Activated T-helper 1 cell treated with anti-CD3 and anti-CD28 coated beads, Interleukin-12 subunit alpha, Interleukin-12 subunit beta, Interleukin-2, Interleukin-4 antibody, amounts not matched to agents 30 ng/mL and 10 ng/mL and 1 ng/mL, durations not matched to agents 14 hours and 24 hours and 36 hours (primary cell): ENCODE results near the gene AGPAT3. TPM values are rescaled to one million over a fixed set of nuclear protein-coding genes. Genes with fewer than 3 reads are reported as not detected.

Source experiments
- DNase-seq: peaks from one replicate; pipeline ENCODE4 v3.0.0; 2021; ENCODE audit warnings: low spot score
- H3K27ac Mint-ChIP-seq: one replicate; pipeline ENCODE4 v1.8.0; 2021; ENCODE audit warnings: mild to moderate bottlenecking, mixed read lengths
- H3K27me3 Mint-ChIP-seq: one replicate; pipeline ENCODE4 v1.8.0; 2022; ENCODE audit warnings: mild to moderate bottlenecking, moderate library complexity, mixed read lengths; ENCODE audit not compliant: insufficient read depth
- H3K36me3 Mint-ChIP-seq: one replicate; pipeline ENCODE4 v1.8.0; 2021; ENCODE audit warnings: low read depth, mixed read lengths
- H3K4me1 Mint-ChIP-seq: one replicate; pipeline ENCODE4 v1.8.0; 2021; ENCODE audit warnings: low read depth, mixed read lengths
- H3K4me3 Mint-ChIP-seq: one replicate; pipeline ENCODE4 v1.8.0; 2021; ENCODE audit warnings: mild to moderate bottlenecking, moderate library complexity, mixed read lengths
- H3K9me3 Mint-ChIP-seq: one replicate; pipeline ENCODE4 v1.8.0; 2021; ENCODE audit warnings: mixed read lengths
- intact Hi-C: fragments of 100-400 bp; cut with micrococcal nuclease; formaldehyde crosslinking; loops from one replicate; pipeline ENCODE4 v1.15.1; 2024
- total RNA-seq: library from RNA; stranded (reverse); gene quantifications from 2 replicates; pipeline ENCODE4 v1.2.3, GENCODE V29; 2022

The AGPAT3 gene
- total RNA-seq, 1 donor from 2014 or later = 127 TPM

DNA sequence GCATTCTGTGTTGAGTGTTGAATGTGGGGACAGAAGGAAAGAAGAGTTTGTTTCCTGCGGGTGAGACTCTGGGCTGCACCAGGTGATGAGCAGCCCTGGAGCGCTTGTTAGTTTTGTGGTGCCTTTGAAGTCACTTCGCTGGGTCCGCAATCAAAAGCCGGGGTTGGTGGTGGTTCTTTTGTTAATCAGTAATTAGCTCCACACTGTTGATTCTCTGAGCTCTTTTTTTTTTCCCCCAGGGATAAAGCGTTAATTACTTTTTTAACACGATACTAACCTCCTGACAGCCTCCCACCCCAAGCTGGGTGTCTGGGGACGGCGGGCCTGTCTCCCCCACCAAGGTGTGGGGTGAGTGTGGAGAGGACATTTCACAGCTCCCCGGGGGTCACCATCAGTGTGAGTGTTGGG is 56.6 kb downstream of the AGPAT3 start:
- Mint-ChIP-seq H3K27me3 (no peaks in the 10 kb centered on the region), H3K4me1 (peaks cover 53% of the 10 kb centered on the region), H3K9me3 (no peaks in the 10 kb centered on the region), H3K4me3 (peak overlapping the region; percentile 30), H3K27ac (peak overlapping the region; percentile 78), H3K36me3 (peaks cover 19% of the 10 kb centered on the region)
- DNase-seq = peak; percentile 9
- intact Hi-C loops = no loop called here

DNA sequence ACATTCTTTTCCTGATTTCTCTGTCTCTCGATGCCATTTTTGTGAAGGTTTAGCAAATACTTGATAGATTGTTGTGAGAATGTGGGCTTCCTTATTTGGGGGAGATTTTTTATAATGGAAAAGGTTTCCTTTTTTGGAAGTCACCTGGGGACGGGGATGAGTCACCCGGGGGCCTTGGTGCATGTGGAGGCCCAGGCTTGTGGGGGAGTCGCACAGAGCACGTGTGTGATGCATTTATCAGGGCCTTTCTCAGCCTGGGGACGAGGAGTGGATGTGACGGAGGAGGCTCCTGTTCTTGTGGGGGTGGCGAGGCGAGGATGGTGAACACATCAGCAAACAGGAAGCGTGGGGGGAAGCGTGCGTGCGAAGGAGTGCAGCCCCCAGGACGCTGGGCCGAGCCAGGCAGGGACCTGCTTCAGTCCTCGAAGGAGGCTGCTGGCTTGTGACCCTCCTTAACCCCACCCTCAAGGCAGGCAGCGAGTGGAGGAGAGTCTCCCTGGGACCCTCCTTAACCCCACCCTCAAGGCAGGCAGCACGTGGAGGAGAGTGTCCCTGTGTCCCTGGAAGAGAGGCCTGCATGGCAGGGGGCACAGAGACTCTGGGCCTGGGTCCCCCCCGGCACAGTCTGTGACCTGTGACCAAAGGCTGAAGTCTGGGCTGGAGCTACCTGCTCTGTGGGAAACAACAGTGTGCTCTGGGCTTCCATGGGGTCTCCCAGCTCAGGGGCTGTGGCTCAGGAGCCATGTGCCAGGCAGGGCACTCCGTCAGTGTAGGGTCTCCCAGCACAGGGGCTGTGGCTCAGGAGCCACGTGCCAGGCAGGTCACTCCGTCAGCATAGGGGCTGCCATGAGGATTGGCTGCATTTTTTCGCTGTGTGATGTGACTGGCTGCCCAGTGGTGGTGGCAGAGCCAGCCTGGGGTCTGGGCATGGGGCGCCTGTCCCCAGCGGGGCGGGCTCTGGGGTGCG is 57.2 kb downstream of the AGPAT3 start:
- no peak for DNase-seq
- H3K36me3 Mint-ChIP-seq = peaks cover 19% of the 10 kb centered on the region
- intact Hi-C loops = no loop called here
- peaks cover 49% of the 10 kb centered on the region for H3K4me1 Mint-ChIP-seq
- H3K9me3 Mint-ChIP-seq = no peaks in the 10 kb centered on the region
- peak overlapping the region; percentile 78 for H3K27ac Mint-ChIP-seq
- peak overlapping the region; percentile 6 for H3K4me3 Mint-ChIP-seq
- no peaks in the 10 kb centered on the region for H3K27me3 Mint-ChIP-seq

DNA sequence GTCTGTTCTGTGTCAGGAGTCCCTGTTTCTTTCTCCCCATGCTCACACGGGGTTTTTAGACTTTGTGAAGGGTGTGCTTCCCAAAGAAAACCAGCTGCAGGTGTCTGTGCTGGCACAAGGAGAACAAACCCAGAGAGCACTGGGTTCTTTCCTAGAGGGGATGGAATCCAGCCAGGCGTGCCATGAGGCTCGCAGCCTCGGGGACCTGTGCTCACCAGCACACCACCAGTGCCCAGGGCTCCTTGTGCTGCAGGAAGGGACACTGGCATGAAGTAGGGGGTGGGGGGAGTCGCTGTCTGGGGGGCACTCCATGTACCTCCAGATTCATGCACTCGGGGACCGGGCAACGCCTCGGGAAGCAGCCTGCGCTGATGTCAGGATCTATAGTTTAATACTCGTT is 57.9 kb downstream of the AGPAT3 start:
- Mint-ChIP-seq H3K4me3 (no peak overlapping the region), H3K27ac (no peak overlapping the region), H3K9me3 (no peaks in the 10 kb centered on the region), H3K36me3 (peaks cover 18% of the 10 kb centered on the region), H3K27me3 (no peaks in the 10 kb centered on the region), H3K4me1 (peaks cover 43% of the 10 kb centered on the region)
- intact Hi-C loops = no loop called here
- DNase-seq = no peak

DNA sequence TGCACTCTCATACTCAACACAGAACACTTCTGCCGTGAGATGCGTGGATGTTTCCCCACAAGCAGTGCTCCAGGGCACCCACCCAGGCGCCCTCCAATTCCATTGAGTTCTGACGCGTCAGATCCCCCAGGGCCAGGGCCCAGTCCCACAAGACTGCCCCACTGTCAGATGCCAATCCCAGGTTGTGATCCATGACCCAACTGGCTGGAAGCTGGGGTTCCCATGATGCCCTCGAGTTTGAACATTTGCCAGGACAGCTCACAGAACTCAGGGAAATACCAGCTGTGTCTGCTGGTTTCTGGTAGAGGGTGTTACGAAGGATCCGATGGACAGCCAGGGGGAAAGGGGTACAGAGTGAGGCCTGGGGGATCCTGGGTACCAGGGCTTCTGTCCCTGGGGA is 58.4 kb downstream of the AGPAT3 start:
- peaks cover 39% of the 10 kb centered on the region for H3K4me1 Mint-ChIP-seq
- H3K4me3 Mint-ChIP-seq = no peak overlapping the region
- H3K27me3 Mint-ChIP-seq = no peaks in the 10 kb centered on the region
- DNase-seq = no peak
- H3K9me3 Mint-ChIP-seq = no peaks in the 10 kb centered on the region
- intact Hi-C loops = no loop called here
- peaks cover 16% of the 10 kb centered on the region for H3K36me3 Mint-ChIP-seq
- peak overlapping the region; percentile 29 for H3K27ac Mint-ChIP-seq

DNA sequence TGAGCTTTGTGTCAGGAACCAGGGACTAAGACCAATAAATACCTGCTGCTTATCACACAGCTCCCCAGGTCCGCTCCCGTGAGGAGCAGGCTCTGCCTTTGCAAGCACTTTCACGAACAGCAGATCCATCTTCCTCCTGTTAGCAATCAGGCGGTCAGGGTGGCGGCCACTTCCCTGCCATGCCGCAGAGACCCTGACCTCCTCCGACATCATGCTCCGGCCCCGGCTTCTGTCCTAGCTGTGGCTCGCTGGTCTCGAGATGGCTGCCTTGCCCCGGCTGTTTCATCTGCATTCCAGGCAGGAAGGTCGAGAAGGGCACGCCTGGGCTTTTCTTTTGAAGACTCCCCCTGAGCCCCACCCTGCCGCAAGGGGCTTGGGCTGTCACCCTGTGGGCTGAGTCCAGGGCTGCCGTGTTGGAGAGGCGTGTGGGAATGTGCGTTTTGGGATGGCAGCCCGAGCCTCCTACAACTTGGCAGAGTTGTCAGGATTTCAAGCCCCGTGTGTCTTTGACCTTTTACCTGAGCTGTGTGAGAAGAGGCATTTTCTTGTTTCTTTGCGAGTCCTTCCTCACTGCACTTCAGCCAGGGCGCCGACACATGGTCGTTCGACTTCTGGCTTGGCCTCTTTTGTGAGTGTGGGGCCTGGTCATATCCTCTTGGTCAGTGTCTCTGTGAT is 59.5 kb downstream of the AGPAT3 start:
- H3K27ac Mint-ChIP-seq = no peak overlapping the region
- intact Hi-C loops = no loop called here
- H3K4me3 Mint-ChIP-seq = no peak overlapping the region
- H3K9me3 Mint-ChIP-seq = no peaks in the 10 kb centered on the region
- H3K36me3 Mint-ChIP-seq = peaks cover 13% of the 10 kb centered on the region
- no peaks in the 10 kb centered on the region for H3K27me3 Mint-ChIP-seq
- no peak for DNase-seq
- H3K4me1 Mint-ChIP-seq = peaks cover 28% of the 10 kb centered on the region

DNA sequence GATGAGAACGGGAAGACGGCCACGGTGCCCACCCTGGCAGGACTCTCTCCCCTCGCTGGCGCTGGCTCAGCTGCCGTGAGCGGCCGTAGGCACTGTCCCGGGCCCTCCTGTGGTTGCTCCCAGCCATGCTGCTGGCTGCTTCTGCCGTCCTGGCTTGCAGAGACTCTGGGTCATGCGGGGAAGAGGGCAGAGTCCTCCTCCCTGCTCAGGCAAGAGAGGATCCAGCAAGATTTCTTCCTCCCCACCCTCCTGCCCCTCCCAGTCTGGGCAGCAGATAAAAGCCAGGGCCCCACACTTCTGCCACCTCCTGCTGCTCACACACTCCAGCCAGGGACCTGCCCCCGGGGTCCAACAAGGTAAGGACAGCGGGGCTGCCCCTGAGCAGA is 60.1 kb downstream of the AGPAT3 start:
- Mint-ChIP-seq H3K36me3 (peaks cover 9% of the 10 kb centered on the region), H3K27me3 (no peaks in the 10 kb centered on the region), H3K4me3 (no peak overlapping the region), H3K27ac (no peak overlapping the region), H3K9me3 (no peaks in the 10 kb centered on the region), H3K4me1 (peaks cover 23% of the 10 kb centered on the region)
- no peak for DNase-seq
- intact Hi-C loops = no loop called here

DNA sequence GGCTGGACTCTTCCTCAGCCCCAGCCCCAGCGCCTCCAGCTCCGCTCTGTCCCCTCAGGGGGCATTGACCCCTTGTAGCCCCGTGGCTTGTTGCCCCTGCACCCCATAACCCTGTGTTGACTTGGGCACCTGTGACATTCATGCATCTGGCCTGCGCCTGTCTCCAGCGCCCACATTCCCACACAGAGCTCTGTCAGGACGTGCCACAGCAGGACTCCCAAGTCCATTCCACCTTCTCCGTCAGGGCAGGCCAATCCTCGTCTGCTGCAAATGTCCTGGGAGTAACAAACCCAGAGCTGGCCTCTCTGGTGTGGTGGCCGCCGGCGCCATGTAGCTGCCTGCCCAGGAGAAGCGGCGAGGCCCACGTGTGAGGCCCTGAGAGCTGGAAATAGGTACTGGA is 60.6 kb downstream of the AGPAT3 start:
- H3K4me1 Mint-ChIP-seq = peaks cover 18% of the 10 kb centered on the region
- no peak overlapping the region for H3K27ac Mint-ChIP-seq
- intact Hi-C loops = no loop called here
- DNase-seq = no peak
- no peaks in the 10 kb centered on the region for H3K9me3 Mint-ChIP-seq
- peaks cover 8% of the 10 kb centered on the region for H3K36me3 Mint-ChIP-seq
- no peaks in the 10 kb centered on the region for H3K27me3 Mint-ChIP-seq
- H3K4me3 Mint-ChIP-seq = no peak overlapping the region

DNA sequence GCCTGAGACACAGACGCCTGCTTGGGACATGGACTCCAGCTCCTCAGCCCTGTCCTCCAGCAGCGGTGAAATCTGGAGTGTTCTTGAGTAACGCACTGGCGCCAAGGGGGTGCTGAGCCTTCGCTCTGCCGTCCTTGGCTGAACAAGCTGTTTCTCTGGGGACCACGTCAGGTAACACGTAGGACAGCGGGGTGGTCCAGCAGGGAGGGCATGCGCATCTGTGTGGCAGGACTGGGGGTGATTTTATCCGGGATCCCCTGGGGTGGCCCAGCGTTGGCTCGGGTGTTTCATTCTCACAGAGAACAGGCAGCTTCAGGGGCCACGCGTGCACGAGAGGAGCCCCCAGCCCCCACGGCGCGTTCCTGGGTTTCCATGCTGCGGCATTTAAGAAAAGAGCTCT is 61.2 kb downstream of the AGPAT3 start:
- DNase-seq = no peak
- H3K27ac Mint-ChIP-seq = no peak overlapping the region
- H3K9me3 Mint-ChIP-seq = no peaks in the 10 kb centered on the region
- H3K36me3 Mint-ChIP-seq = peaks cover 8% of the 10 kb centered on the region
- H3K4me3 Mint-ChIP-seq = no peak overlapping the region
- peaks cover 12% of the 10 kb centered on the region for H3K4me1 Mint-ChIP-seq
- H3K27me3 Mint-ChIP-seq = no peaks in the 10 kb centered on the region
- intact Hi-C loops = no loop called here

DNA sequence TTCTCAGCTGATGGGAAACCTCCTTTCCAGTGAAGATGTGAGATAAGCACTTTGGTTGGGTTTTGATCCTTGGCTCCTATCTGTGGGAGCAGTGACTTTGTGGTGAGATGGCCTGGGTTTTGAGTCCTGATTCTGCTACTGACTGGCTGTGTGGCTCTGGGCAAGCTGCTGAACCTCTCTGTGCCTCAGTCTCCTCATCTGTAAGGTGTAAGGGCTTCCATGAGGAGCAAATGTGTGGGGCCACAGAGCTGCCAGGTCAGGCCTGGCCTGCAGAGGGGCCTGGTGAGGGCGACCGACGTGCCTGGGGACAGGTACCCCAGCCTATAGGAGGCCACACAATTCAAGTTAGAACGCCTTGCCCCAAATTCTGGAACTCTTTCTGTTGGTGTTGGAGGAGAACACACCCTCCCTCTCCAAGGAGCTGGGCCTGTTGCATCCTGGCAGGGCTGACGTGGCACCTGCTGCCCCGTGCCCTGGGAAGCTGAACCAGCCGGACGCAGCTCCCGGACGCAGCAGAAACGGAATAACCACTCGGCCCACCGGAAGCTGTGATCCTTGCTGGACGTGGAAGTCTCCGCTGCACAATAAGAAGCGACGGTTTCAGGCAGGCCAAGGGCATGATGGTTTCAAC is 62.7 kb downstream of the AGPAT3 start:
- Mint-ChIP-seq H3K4me1 (no peaks in the 10 kb centered on the region), H3K4me3 (no peak overlapping the region), H3K9me3 (no peaks in the 10 kb centered on the region), H3K36me3 (peaks cover 12% of the 10 kb centered on the region), H3K27ac (no peak overlapping the region), H3K27me3 (no peaks in the 10 kb centered on the region)
- DNase-seq = no peak
- intact Hi-C loops = no loop called here

DNA sequence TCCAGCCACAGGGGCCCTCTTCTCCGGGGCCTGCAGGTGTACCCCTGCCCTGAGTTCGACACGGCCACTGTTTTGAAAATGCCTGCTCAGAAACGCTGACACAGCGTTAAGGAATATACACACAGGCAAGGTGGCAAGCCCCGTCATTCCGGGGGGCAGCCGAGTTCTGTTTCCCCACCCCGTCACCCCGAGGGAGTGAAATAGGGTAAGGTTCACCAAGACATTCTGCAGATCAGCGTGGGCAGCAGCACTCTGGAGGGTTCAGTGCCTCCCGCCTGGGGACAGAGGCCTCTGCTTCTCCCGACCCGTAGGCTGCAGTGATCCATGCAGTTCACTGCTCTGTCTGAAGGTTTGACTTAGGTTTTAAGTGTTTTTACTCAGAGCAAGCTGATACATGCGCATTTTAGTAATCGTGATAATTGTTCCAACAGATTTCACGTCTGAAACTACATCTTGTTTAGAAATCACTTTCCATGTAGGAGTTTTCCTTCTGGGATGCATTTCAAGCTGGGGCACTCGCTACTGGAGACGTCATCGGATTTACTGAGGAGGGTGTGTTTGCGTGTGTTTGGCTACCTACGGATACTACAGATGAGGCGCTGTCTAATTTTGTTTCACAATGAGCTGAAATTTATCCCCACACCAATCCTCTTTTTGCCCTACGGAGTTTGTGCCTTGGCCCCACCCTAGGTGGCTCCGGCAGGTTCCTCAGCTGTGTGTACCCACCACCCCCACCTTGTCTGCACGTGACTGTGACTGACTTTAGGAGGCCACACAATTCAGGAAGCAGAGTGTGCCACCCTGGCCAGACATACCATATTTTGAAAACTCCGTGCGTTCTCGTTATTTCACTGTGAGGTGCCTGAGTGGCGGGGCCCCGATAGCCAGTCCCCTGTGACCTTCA is 63.5 kb downstream of the AGPAT3 start:
- intact Hi-C loops = no loop called here
- Mint-ChIP-seq H3K27ac (no peak overlapping the region), H3K27me3 (no peaks in the 10 kb centered on the region), H3K4me1 (no peaks in the 10 kb centered on the region), H3K4me3 (no peak overlapping the region), H3K36me3 (peaks cover 17% of the 10 kb centered on the region), H3K9me3 (no peaks in the 10 kb centered on the region)
- DNase-seq = no peak

DNA sequence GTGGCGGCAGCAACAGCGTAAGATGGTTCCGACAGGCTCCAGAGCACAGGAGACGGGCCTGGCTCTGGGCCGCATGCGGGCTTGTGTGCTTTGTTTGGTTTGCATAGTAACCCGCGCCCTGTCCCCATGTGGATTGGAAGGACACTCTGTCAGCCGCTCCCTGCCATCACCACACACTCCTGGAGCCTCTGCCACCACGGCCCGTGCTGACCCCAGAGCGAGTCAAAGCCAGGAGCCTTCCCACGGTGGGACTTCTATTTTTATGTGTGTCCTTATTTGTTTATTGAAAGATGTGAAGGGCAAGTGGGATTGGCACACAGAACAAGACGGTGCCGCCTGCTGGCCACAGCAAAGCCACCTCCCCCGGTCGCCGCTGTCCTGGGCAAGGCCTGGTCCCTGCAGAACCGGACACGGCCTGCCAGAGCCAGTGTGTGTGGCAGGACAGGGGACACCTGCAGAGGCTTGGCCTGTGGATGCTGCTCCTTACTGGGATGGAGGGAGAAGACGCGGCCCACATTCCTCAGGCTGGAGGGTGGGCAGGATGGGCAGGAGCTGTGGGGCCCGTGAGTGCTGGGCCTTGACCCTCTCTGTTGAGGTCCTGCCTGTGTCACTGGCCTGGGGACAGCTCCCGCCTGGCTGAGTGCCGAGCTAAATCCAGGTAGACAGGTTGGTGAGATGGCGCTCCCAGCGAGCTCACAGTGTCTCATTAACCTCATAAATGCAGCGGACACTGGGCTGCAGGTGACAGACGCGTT is 64.4 kb downstream of the AGPAT3 start:
- H3K9me3 Mint-ChIP-seq = no peaks in the 10 kb centered on the region
- H3K36me3 Mint-ChIP-seq = peaks cover 15% of the 10 kb centered on the region
- DNase-seq = no peak
- no peaks in the 10 kb centered on the region for H3K27me3 Mint-ChIP-seq
- intact Hi-C loops = no loop called here
- no peaks in the 10 kb centered on the region for H3K4me1 Mint-ChIP-seq
- no peak overlapping the region for H3K4me3 Mint-ChIP-seq
- no peak overlapping the region for H3K27ac Mint-ChIP-seq
